NCI-H345 (cell line): ENCODE data around the gene MICU2.
"Not testable (repeated sequence)": the region's sequence is repeated elsewhere in the genome, so short reads cannot be mapped to it uniquely, and the experiment has no call there.

Experiments
- DNase-seq: peaks from one replicate; lab custom pipeline; 2025; lab: John Stamatoyannopoulos, UW

MICU2 gene

GRCh38 chr13:21594715-21595545, 9.0 kb downstream of the MICU2 start:
- no peak for DNase-seq

GRCh38 chr13:21590665-21591456, 13.1 kb downstream of the MICU2 start:
- DNase-seq = not testable (repeated sequence)

- DNase-seq = no peak
Observed at GRCh38 chr13:21590231-21590630, 13.7 kb downstream of the MICU2 start.

GRCh38 chr13:21589510-21589909, 14.5 kb downstream of the MICU2 start:
- DNase-seq = not testable (repeated sequence)

GRCh38 chr13:21588411-21588810, 15.6 kb downstream of the MICU2 start:
- not testable (repeated sequence) for DNase-seq

- DNase-seq = no peak
Observed at GRCh38 chr13:21584973-21585592, 18.9 kb downstream of the MICU2 start.

GRCh38 chr13:21583478-21583877, 20.5 kb downstream of the MICU2 start:
- DNase-seq = no peak

GRCh38 chr13:21580736-21581135, 23.2 kb downstream of the MICU2 start:
- no peak for DNase-seq

- DNase-seq = no peak
Observed at GRCh38 chr13:21579754-21580316, 24.1 kb downstream of the MICU2 start.

- no peak for DNase-seq
Observed at GRCh38 chr13:21578748-21579147, 25.2 kb downstream of the MICU2 start.

GRCh38 chr13:21576426-21576825, 27.5 kb downstream of the MICU2 start:
- no peak for DNase-seq

GRCh38 chr13:21573920-21574712, 29.9 kb downstream of the MICU2 start:
- DNase-seq = no peak

GRCh38 chr13:21569686-21570085, 34.3 kb downstream of the MICU2 start:
- no peak for DNase-seq

- no peak for DNase-seq
Observed at GRCh38 chr13:21568854-21569253, 35.1 kb downstream of the MICU2 start.

- no peak for DNase-seq
Observed at GRCh38 chr13:21567714-21568113, 36.3 kb downstream of the MICU2 start.

- DNase-seq = no peak
Observed at GRCh38 chr13:21557995-21558394, 46.0 kb downstream of the MICU2 start.

GRCh38 chr13:21556051-21556450, 47.9 kb downstream of the MICU2 start:
- DNase-seq = no peak

GRCh38 chr13:21553261-21553660, 50.7 kb downstream of the MICU2 start:
- not testable (repeated sequence) for DNase-seq

GRCh38 chr13:21550918-21551317, 53.1 kb downstream of the MICU2 start:
- no peak for DNase-seq

GRCh38 chr13:21549633-21550032, 54.3 kb downstream of the MICU2 start:
- no peak for DNase-seq

- DNase-seq = no peak
Observed at GRCh38 chr13:21548577-21548976, 55.4 kb downstream of the MICU2 start.

- no peak for DNase-seq
Observed at GRCh38 chr13:21546372-21546771, 57.6 kb downstream of the MICU2 start.
